Transverse colon (tissue), 4 donors: ENCODE data around the gene MCFD2. TPM values are rescaled to one million over a fixed set of nuclear protein-coding genes. Genes with fewer than 3 reads are reported as not detected.

Experiments
- DNase-seq: peaks from one replicate; pipeline ENCODE4 v3.0.0-alpha.2; 2019
- H3K27ac ChIP-seq, 4 donors: fragments of 200-600 bp; sonication (generic); 2 replicates each; pipeline ENCODE4 v1.5.1; 2016 to 2018; ENCODE audit warnings: inconsistent platforms in 4 of 4
- H3K27me3 ChIP-seq: fragments of 200-600 bp; sonication (generic); 2 replicates; pipeline ENCODE4 v1.5.1; 2017; ENCODE audit warnings: inconsistent platforms
- H3K36me3 ChIP-seq, 4 donors: fragments of 200-600 bp; sonication (generic); 2 replicates each; pipeline ENCODE4 v1.5.1; 2017 to 2019; ENCODE audit warnings: inconsistent platforms in 4 of 4
- H3K4me1 ChIP-seq, 4 donors: fragments of 200-600 bp; sonication (generic); 2 replicates each; pipeline ENCODE4 v1.5.1; 2017 to 2020; ENCODE audit warnings: inconsistent platforms in 4 of 4
- H3K4me3 ChIP-seq, 4 donors: fragments of 200-600 bp; sonication (generic); 1 replicate in 1 of 4; 2 replicates in 3 of 4; pipeline versions ENCODE4 v1.5.1 to v1.6.1; 2017 to 2019; ENCODE audit warnings: inconsistent platforms in 4 of 4
- H3K9me3 ChIP-seq, 2 donors: fragments of 200-600 bp; sonication (generic); 2 replicates each; pipeline ENCODE4 v1.5.1; 2017 to 2019; ENCODE audit warnings: inconsistent platforms in 2 of 2
- EP300 ChIP-seq: sonication (generic); formaldehyde crosslinking; IDR thresholded peaks from one replicate; pipeline ENCODE4 v1.6.1; 2017; ENCODE audit warnings: antibody characterized with exemption, low read depth
- POLR2A ChIP-seq: fragments of 450-650 bp; IDR thresholded peaks from one replicate; pipeline ENCODE4 v1.6.1; 2016; ENCODE audit warnings: antibody characterized with exemption, mild to moderate bottlenecking, moderate library complexity
- POLR2AphosphoS5 ChIP-seq, 3 donors: sonication (generic); formaldehyde crosslinking; IDR thresholded peaks; one replicate each; pipeline ENCODE4 v1.6.1; 2016; ENCODE audit warnings: antibody characterized with exemption in 3 of 3
- WGBS, 2 donors: methylation state at CpG; one replicate each; pipeline ENCODE4 v1.1.5; 2018; ENCODE audit warnings: low coverage in 1 of 2; 5-methylcytosine and 5-hydroxymethylcytosine counted together
- in situ Hi-C, 4 donors: fragments of 200-750 bp; cut with MboI; loops; one replicate each; pipeline versions ENCODE4 v1.15.0 to v1.15.1; 2017; ENCODE audit warnings: low sequenced_read_pairs in 3 of 4, low pct_ligation_motif_present in 1 of 4, low pct_unique_long_range_greater_than_20kb in 1 of 4
- intact Hi-C: fragments of 100-400 bp; cut with DNase I; formaldehyde crosslinking; loops from one replicate; pipeline ENCODE4 v1.15.1; 2023; ENCODE audit warnings: low total_unique reads
- total RNA-seq, 4 donors: library from RNA; depleted of rRNA; stranded (reverse); fragments of >200 nt; gene quantifications; one replicate each; pipeline ENCODE4 v1.1.0, GENCODE V29; 2016
- TF ChIP-seq, protein P1 (sequence below), 5 experiments: fragments of 200-600 bp in 3 of 5; fragments of 450-650 bp in 2 of 5; sonication (generic) in 3 of 5; IDR thresholded peaks; 1 replicate in 2 of 5; 2 replicates in 3 of 5; pipeline ENCODE4 v1.5.1; 2016 to 2017; ENCODE audit warnings: antibody characterized with exemption in 5 of 5, inconsistent platforms in 3 of 5, mild to moderate bottlenecking in 2 of 5, moderate library complexity in 1 of 5

Gene MCFD2
- total RNA-seq, 4 donors from 2014 or later = 14.5 to 40.1 (median 26.8) TPM

DNA sequence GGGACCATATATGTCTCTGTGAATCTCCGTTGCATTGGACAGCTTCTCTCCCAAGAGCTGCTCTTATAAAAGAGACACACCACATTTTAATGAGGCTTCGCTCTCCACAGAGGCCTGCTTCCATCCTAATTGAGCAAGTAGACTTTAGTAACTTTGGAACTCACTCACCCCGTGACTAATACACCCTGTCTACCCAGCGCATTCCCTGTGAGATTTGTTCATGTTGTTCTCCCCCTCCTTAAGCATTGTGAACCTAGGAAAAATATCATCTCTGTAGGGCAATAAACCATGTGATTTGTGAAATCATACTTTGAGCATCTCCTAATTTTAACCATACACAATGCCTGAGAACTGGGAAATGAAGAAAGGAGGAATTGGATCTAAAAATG is 56.9 kb downstream of the MCFD2 start:
- no peak for DNase-seq
- in situ Hi-C loops = no loop called here

DNA sequence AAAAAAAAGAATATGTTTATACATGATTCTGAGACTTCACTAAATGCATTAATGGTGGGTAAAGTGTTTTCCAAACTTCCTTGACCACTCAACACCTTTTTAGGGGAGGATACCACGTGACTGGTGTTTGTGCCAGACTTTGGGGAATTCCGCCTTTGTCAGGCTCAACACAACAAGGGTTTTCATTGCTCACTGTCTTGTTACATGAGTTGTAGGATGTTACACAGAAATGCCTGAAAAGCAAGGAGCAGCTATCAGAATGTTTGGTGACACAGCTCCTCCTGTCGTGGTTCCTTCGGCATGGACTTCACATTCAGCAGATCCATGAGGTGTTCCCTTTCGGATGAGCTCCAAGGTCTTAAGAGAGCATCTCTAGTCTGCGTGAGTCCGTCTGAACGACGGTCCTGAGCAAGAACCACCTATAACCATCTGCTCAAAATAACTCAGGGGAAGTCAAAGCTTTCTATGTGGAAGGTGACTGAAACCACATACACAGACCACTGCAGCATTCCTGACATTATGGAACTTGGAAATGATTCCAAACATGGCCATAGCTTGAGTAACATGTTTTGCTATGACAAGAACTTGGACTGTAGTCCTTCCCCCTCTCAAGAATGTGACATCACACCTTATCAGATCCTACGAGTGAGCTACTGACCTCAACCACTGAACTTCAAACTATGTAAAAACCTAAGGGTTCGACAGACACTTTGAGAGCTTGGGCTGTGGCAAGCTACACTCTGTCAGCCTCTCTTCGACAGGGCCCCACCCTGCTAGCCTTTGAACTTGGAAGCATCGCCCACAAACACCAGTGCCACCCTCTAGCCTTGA is 57.5 kb downstream of the MCFD2 start:
- WGBS, 2 donors = 82 to 90% methylated on average over 2 to 13 of the region's 13 CpGs
- Histone ChIP-seq H3K27ac (peak overlapping the region; percentile 7 to 81 (median 53)), H3K4me1 (peaks cover 0 to 20% (median 10%) of the 10 kb centered on the region in 4 donors), H3K27me3 (no peaks in the 10 kb centered on the region), H3K36me3 (no peaks in the 10 kb centered on the region), H3K4me3 (no peak overlapping the region), H3K9me3 (no peaks in the 10 kb centered on the region)
- DNase-seq = no peak
- no peak for TF ChIP-seq POLR2AphosphoS5 (IDR thresholded peaks at IDR 0.05)
- no peak for TF ChIP-seq POLR2A
- no peak for TF ChIP-seq EP300
- TF ChIP-seq, protein P1, sequence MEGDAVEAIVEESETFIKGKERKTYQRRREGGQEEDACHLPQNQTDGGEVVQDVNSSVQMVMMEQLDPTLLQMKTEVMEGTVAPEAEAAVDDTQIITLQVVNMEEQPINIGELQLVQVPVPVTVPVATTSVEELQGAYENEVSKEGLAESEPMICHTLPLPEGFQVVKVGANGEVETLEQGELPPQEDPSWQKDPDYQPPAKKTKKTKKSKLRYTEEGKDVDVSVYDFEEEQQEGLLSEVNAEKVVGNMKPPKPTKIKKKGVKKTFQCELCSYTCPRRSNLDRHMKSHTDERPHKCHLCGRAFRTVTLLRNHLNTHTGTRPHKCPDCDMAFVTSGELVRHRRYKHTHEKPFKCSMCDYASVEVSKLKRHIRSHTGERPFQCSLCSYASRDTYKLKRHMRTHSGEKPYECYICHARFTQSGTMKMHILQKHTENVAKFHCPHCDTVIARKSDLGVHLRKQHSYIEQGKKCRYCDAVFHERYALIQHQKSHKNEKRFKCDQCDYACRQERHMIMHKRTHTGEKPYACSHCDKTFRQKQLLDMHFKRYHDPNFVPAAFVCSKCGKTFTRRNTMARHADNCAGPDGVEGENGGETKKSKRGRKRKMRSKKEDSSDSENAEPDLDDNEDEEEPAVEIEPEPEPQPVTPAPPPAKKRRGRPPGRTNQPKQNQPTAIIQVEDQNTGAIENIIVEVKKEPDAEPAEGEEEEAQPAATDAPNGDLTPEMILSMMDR (IDR thresholded peaks at IDR 0.05) = no peak
- intact Hi-C loops (loop anchor here (10.0 kb wide), 1 partner anchor 153 kb away; no protein-coding TSS in a partner anchor), in situ Hi-C loops (no loop called here)

More for the DNA sequence above, 56.9 kb downstream of the MCFD2 start:
- TF ChIP-seq EP300 = no peak
- TF ChIP-seq, protein P1 (IDR thresholded peaks at IDR 0.05) = no peak
- no peak for TF ChIP-seq POLR2A
- no peak for TF ChIP-seq POLR2AphosphoS5 (IDR thresholded peaks at IDR 0.05)
- Histone ChIP-seq H3K4me3 (no peak overlapping the region), H3K27me3 (no peaks in the 10 kb centered on the region), H3K27ac (peak overlapping the region; percentile 7 to 81 (median 53)), H3K36me3 (no peaks in the 10 kb centered on the region), H3K9me3 (no peaks in the 10 kb centered on the region), H3K4me1 (peaks cover 0 to 20% (median 10%) of the 10 kb centered on the region in 4 donors)
- intact Hi-C loops = loop anchor here (10.0 kb wide), 1 partner anchor 154 kb away; no protein-coding TSS in a partner anchor
- WGBS, 2 donors = 81 to 85% methylated on average over 2 to 4 of the region's 4 CpGs

DNA sequence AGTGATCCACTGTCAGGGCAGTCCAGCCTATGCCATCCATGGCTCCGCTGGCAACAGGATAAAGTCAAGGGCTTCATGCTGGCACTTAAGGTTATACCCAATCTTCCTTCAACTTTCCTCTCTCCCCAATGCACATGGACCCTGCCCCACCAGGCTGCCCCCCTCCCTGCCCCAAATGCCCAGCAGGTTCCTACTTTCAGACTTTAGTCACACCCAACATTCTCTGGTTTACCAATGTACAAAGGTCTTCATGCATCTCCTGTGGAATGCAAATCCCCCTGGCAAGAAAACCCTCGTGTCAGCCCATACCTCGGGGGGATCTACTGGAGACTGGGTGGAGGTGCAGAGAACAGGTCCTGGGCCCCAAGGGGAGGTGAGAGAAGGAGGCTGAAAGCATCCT is 59.3 kb downstream of the MCFD2 start:
- WGBS, 2 donors = 91% methylated on average over 3 of the region's 3 CpGs; no CpG with 5 or more reads in 1 of the 2 donors
- H3K36me3 ChIP-seq = no peaks in the 10 kb centered on the region
- peak overlapping the region; percentile 66 to 83 (median 78) for H3K27ac ChIP-seq
- in situ Hi-C loops = no loop called here
- no peak overlapping the region for H3K4me3 ChIP-seq
- DNase-seq = no peak
- TF ChIP-seq EP300 = no peak
- H3K4me1 ChIP-seq = peaks cover 0 to 20% (median 10%) of the 10 kb centered on the region in 4 donors
- no peaks in the 10 kb centered on the region for H3K9me3 ChIP-seq
- intact Hi-C loops = loop anchor here (10.0 kb wide), 1 partner anchor 152 kb away; no protein-coding TSS in a partner anchor
- H3K27me3 ChIP-seq = no peaks in the 10 kb centered on the region

DNA sequence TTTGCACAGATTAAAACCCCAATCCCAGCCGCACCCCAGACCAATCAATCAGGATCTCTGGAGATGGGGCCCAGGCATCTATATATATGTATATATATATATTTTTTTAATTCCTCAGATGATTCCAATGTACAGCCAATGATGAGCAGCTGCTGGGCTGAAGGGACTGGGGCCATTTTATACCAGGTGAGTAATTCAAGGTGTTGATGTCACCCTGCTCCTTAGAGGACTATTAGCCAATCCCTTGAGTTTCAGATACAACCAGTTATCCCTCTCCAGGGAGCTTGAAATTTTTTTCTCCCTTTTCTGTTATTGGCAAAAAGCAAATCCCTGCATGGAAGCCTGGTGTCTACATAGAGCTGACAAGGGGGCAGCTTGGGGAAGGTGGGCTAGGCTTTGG is 59.8 kb downstream of the MCFD2 start:
- WGBS, 2 donors = 100% methylated on average over 1 of the region's 1 CpG; no CpG with 5 or more reads in 1 of the 2 donors
- Histone ChIP-seq H3K36me3 (no peaks in the 10 kb centered on the region), H3K4me1 (peaks cover 3 to 20% (median 12%) of the 10 kb centered on the region in 4 donors), H3K27me3 (no peaks in the 10 kb centered on the region), H3K9me3 (no peaks in the 10 kb centered on the region), H3K4me3 (no peak overlapping the region), H3K27ac (peak overlapping the region; percentile 66 to 83 (median 78))
- no peak for TF ChIP-seq EP300
- TF ChIP-seq POLR2A = no peak
- TF ChIP-seq, protein P1 (IDR thresholded peaks at IDR 0.05) = no peak
- no peak for TF ChIP-seq POLR2AphosphoS5 (IDR thresholded peaks at IDR 0.05)
- DNase-seq = no peak
- intact Hi-C loops (loop anchor here (10.0 kb wide), 1 partner anchor 151 kb away; no protein-coding TSS in a partner anchor), in situ Hi-C loops (no loop called here)
